GM18511 (cell line): Measurements from ENCODE around the gene ATG13.

Experiments used
- ATAC-seq: cut with Tn5 transposase; IDR thresholded peaks from one replicate; pipeline ENCODE4 v1.9.1; 2021; ENCODE audit warnings: mild to moderate bottlenecking, moderate library complexity; ENCODE audit not compliant: unreplicated experiment

ATG13 gene

GRCh38 chr11:46604796-46605195 is 12.6 kb upstream of the ATG13 start:
- ATAC-seq: no peak

GRCh38 chr11:46607516-46607915 is 9.8 kb upstream of the ATG13 start:
- no peak for ATAC-seq

GRCh38 chr11:46609386-46609785 is 8.0 kb upstream of the ATG13 start:
- ATAC-seq: no peak

- ATAC-seq: no peak
Observed at GRCh38 chr11:46611526-46612304, 5.6 kb upstream of the ATG13 start.

- no peak for ATAC-seq
Observed at GRCh38 chr11:46612326-46612725, 5.0 kb upstream of the ATG13 start.

- no peak for ATAC-seq
Observed at GRCh38 chr11:46615756-46616155, 1.6 kb upstream of the ATG13 start.

- peak; percentile 13 for ATAC-seq
Observed at GRCh38 chr11:46616551-46617133, 711 bp upstream of the ATG13 start.

GRCh38 chr11:46617972-46618314 is 590 bp downstream of the ATG13 start:
- ATAC-seq: no peak

- ATAC-seq: no peak
Observed at GRCh38 chr11:46618837-46619236, 1.5 kb downstream of the ATG13 start.

- no peak for ATAC-seq
Observed at GRCh38 chr11:46625406-46625805, 8.1 kb downstream of the ATG13 start.

GRCh38 chr11:46628961-46629360 is 11.6 kb downstream of the ATG13 start:
- no peak for ATAC-seq

- no peak for ATAC-seq
Observed at GRCh38 chr11:46630237-46630636, 12.9 kb downstream of the ATG13 start.

- ATAC-seq: no peak
Observed at GRCh38 chr11:46631676-46632075, 14.3 kb downstream of the ATG13 start.

- no peak for ATAC-seq
Observed at GRCh38 chr11:46632502-46632901, 15.1 kb downstream of the ATG13 start.

GRCh38 chr11:46633291-46634217 is 16.2 kb downstream of the ATG13 start:
- no peak for ATAC-seq

- ATAC-seq: no peak
Observed at GRCh38 chr11:46635557-46636139, 18.3 kb downstream of the ATG13 start.

GRCh38 chr11:46637546-46637945 is 20.2 kb downstream of the ATG13 start:
- ATAC-seq: no peak

GRCh38 chr11:46639197-46639839 is 22.0 kb downstream of the ATG13 start:
- no peak for ATAC-seq

- ATAC-seq: no peak
Observed at GRCh38 chr11:46640036-46640788, 22.9 kb downstream of the ATG13 start.

GRCh38 chr11:46641639-46642038 is 24.3 kb downstream of the ATG13 start:
- no peak for ATAC-seq
